GM23338 (cell line): Measurements from ENCODE around the gene CNIH3. TPM values are rescaled to one million over a fixed set of nuclear protein-coding genes. Genes with fewer than 3 reads are reported as not detected.

ENCODE experiments used
- ATAC-seq: fragments of 200-7000 bp; cut with Tn5 transposase; 3 replicates; pipeline ENCODE4 v1.9.1; 2020
- DNase-seq: peaks from one replicate; pipeline ENCODE4 v3.0.0-alpha.2; 2015; ENCODE audit warnings: low spot score
- H2AFZ ChIP-seq: fragments of 200-600 bp; sonication (generic); 2 replicates; pipeline ENCODE4 v1.8.0; 2016; ENCODE audit warnings: antibody characterized with exemption, mild to moderate bottlenecking, moderate library complexity
- H3F3A ChIP-seq: fragments of 200-600 bp; sonication (generic); replicated peaks from 2 replicates; pipeline ENCODE4 v1.8.0; 2017; ENCODE audit warnings: antibody characterized with exemption, mixed run types, low read depth
- H3K27ac ChIP-seq: fragments of 200-600 bp; sonication (generic); 2 replicates; pipeline ENCODE4 v1.6.1; 2016; ENCODE audit warnings: low read depth
- H3K27me3 ChIP-seq: fragments of 200-600 bp; sonication (generic); 2 replicates; pipeline ENCODE4 v1.8.0; 2016; ENCODE audit warnings: mild to moderate bottlenecking, mixed run types, moderate library complexity; ENCODE audit not compliant: insufficient read depth
- H3K36me3 ChIP-seq: fragments of 200-600 bp; sonication (generic); 2 replicates; pipeline ENCODE4 v1.8.0; 2016; ENCODE audit warnings: mild to moderate bottlenecking; ENCODE audit not compliant: insufficient read depth
- H3K4me1 ChIP-seq: fragments of 200-600 bp; sonication (generic); 2 replicates; pipeline ENCODE4 v1.8.0; 2016; ENCODE audit warnings: mild to moderate bottlenecking, moderate library complexity; ENCODE audit not compliant: insufficient read depth
- H3K4me2 ChIP-seq: fragments of 200-600 bp; sonication (generic); 2 replicates; pipeline ENCODE4 v1.7.1; 2017; ENCODE audit warnings: mixed run types
- H3K4me3 ChIP-seq: fragments of 200-600 bp; sonication (generic); 2 replicates; pipeline ENCODE4 v1.6.1; 2016; ENCODE audit warnings: mixed run types
- H3K79me2 ChIP-seq: fragments of 200-600 bp; sonication (generic); replicated peaks from 2 replicates; pipeline ENCODE4 v1.8.0; 2017; ENCODE audit warnings: mild to moderate bottlenecking; ENCODE audit not compliant: insufficient read depth
- H3K9me2 ChIP-seq: fragments of 200-600 bp; sonication (generic); 2 replicates; pipeline ENCODE4 v1.8.0; 2017; ENCODE audit not compliant: insufficient read depth
- H4K20me1 ChIP-seq: fragments of 200-600 bp; sonication (generic); replicated peaks from 2 replicates; pipeline ENCODE4 v1.8.0; 2017; ENCODE audit warnings: mild to moderate bottlenecking; ENCODE audit not compliant: insufficient read depth
- H3K27ac Mint-ChIP-seq: 2 replicates; pipeline ENCODE4 v1.8.0; 2020; ENCODE audit warnings: inconsistent platforms, mild to moderate bottlenecking, moderate library complexity, mixed read lengths
- H3K27me3 Mint-ChIP-seq: 3 replicates; pipeline ENCODE4 v1.8.0; 2022; ENCODE audit warnings: low read depth, mild to moderate bottlenecking, moderate library complexity, mixed read lengths, inconsistent platforms; ENCODE audit not compliant: insufficient read depth, poor library complexity
- H3K36me3 Mint-ChIP-seq: 3 replicates; pipeline ENCODE4 v1.8.0; 2021; ENCODE audit warnings: low read depth, mild to moderate bottlenecking, inconsistent platforms, moderate library complexity, mixed read lengths
- H3K4me1 Mint-ChIP-seq: 3 replicates; pipeline ENCODE4 v1.8.0; 2020; ENCODE audit warnings: mild to moderate bottlenecking, inconsistent platforms, mixed read lengths
- H3K4me3 Mint-ChIP-seq: 3 replicates; pipeline ENCODE4 v1.8.0; 2021; ENCODE audit warnings: moderate library complexity, mild to moderate bottlenecking, inconsistent platforms, mixed read lengths
- H3K9me3 Mint-ChIP-seq: 3 replicates; pipeline ENCODE4 v1.8.0; 2020; ENCODE audit warnings: moderate library complexity, mild to moderate bottlenecking, inconsistent platforms, mixed read lengths
- CREB1 ChIP-seq: fragments of 250-450 bp; sonication (Bioruptor Pico); IDR thresholded peaks from 2 replicates; pipeline ENCODE4 v1.5.0; 2020; ENCODE audit warnings: low read depth, mild to moderate bottlenecking, moderate library complexity
- CTCF ChIP-seq, 2 experiments: fragments of 200-600 bp in 1 of 2; sonication (generic) in 1 of 2; conservative IDR thresholded peaks; 2 replicates each; pipeline versions ENCODE4 v1.5.1 to v1.6.1; 2016 to 2017; ENCODE audit warnings: antibody characterized with exemption in 2 of 2, low read depth in 2 of 2, mild to moderate bottlenecking in 2 of 2, moderate library complexity in 1 of 2
- ETS1 ChIP-seq: IDR thresholded peaks from 2 replicates; pipeline ENCODE4 v1.6.1; 2016; ENCODE audit warnings: antibody characterized with exemption
- EZH2 ChIP-seq: fragments of 200-600 bp; sonication (generic); IDR thresholded peaks from one replicate; pipeline ENCODE4 v1.8.0; 2017; ENCODE audit warnings: antibody characterized with exemption, mild to moderate bottlenecking, low read depth; ENCODE audit not compliant: unreplicated experiment
- EZH2phosphoT487 ChIP-seq: fragments of 200-600 bp; sonication (generic); IDR thresholded peaks from one replicate; pipeline ENCODE4 v1.8.1; 2018; ENCODE audit warnings: antibody characterized with exemption; ENCODE audit not compliant: unreplicated experiment
- JUNB ChIP-seq: IDR thresholded peaks from one replicate; pipeline ENCODE4 v1.6.1; 2016; ENCODE audit warnings: antibody characterized with exemption; ENCODE audit not compliant: unreplicated experiment
- NANOG ChIP-seq: IDR thresholded peaks from 2 replicates; pipeline ENCODE4 v1.6.1; 2016; ENCODE audit warnings: antibody characterized with exemption, borderline replicate concordance
- POLR2AphosphoS5 ChIP-seq: IDR thresholded peaks from 2 replicates; pipeline ENCODE4 v1.6.1; 2016; ENCODE audit warnings: antibody characterized with exemption, low read depth
- REST ChIP-seq: IDR thresholded peaks from one replicate; pipeline ENCODE4 v1.6.1; 2018; ENCODE audit warnings: antibody characterized with exemption; ENCODE audit not compliant: unreplicated experiment
- STAT1 ChIP-seq: IDR thresholded peaks from one replicate; pipeline ENCODE4 v1.6.1; 2016; ENCODE audit warnings: antibody characterized with exemption; ENCODE audit not compliant: unreplicated experiment
- ZNF114 ChIP-seq: fragments of 250-450 bp; sonication (Bioruptor Pico); IDR thresholded peaks from 2 replicates; pipeline ENCODE4 v1.5.0; 2020; ENCODE audit warnings: mild to moderate bottlenecking, moderate library complexity
- ZNF331 ChIP-seq: fragments of 250-450 bp; sonication (Bioruptor Pico); IDR thresholded peaks from 2 replicates; pipeline ENCODE4 v1.5.0; 2020; ENCODE audit warnings: low read depth, mild to moderate bottlenecking, moderate library complexity
- polyA plus RNA-seq: library from polyadenylated mRNA; unstranded; fragments of >200 nt; fragmentation: Nextera tagmentation; extraction: Ambion mirVana; gene quantifications from 2 replicates; pipeline ENCODE4 v1.2.1, GENCODE V29; 2016
- total RNA-seq: library from RNA; depleted of rRNA; stranded (reverse); fragments of >200 nt; shearing (Covaris generic); gene quantifications from 2 replicates; pipeline ENCODE4 v1.2.3, GENCODE V29; 2014
- TF ChIP-seq, protein P1 (sequence below): fragments of 250-450 bp; sonication (Bioruptor Pico); IDR thresholded peaks from 2 replicates; pipeline ENCODE4 v1.5.0; 2020; ENCODE audit warnings: mild to moderate bottlenecking, moderate library complexity

CNIH3 gene
- total and polyA plus RNA-seq, 2 experiments from 2014 or later, result 3.6 to 5.1 TPM

DNA sequence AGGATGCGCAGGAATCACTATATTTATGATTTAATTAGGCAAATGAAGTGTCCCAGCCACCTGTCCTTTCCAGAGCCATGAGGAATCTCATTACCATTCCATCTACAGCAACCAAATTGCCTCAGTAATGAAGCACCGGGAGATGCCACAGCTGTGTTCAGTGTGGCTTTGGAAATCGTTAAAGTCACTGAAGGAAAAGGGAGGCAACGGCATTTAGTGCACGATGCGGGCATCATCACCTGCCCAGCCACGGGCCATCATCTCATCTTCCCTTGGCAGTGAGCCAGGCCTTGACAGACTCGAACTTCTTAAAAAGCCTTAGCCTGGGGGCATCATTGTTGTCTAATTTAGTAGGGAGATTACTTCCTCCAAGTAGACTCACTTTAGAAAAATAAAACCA lies 67.8 kb downstream of the CNIH3 start (continued):
- TF ChIP-seq JUNB, result no peak

DNA sequence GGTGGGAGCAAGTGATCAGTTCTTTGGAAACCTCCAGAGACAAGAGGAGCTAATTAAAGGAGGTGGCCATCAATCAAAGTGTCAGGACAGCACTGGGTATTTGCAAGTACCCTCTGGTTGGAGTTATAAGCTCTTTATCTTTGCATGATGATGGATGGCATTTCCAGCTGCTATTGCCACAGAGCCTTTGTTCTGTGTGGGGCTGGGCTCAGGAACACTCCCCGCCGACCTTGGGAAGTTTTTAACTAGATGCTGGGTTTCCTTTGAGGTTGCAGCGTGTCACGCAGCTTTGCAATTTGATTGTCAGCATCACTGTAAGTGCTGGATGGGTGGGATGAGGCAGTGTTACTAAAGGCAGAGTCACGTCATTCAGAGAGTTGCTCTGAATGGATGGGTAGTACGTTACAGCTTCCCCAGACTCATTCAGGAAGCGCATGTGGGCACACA lies 68.9 kb downstream of the CNIH3 start:
- H3K4me1 ChIP-seq, result no peaks in the 10 kb centered on the region
- no peaks in the 10 kb centered on the region for H3K36me3 ChIP-seq
- Mint-ChIP-seq H3K27ac (no peak overlapping the region), H3K9me3 (no peaks in the 10 kb centered on the region), H3K27me3 (no peaks in the 10 kb centered on the region), H3K4me1 (peaks cover 4% of the 10 kb centered on the region; the same call in 2 of the 3 replicates), H3K36me3 (peaks cover 3% of the 10 kb centered on the region; the same call in 1 of the 3 replicates), H3K4me3 (no peak overlapping the region)
- no peak for ATAC-seq
- no peak overlapping the region for H3K4me2 ChIP-seq
- TF ChIP-seq ETS1 (no peak), ZNF331 (no peak), EZH2 (no peak), NANOG (no peak), REST (no peak), CREB1 (CRISPR knock-in tag) (no peak), STAT1 (no peak), ZNF114 (no peak), JUNB (no peak), EZH2phosphoT487 (no peak), POLR2AphosphoS5 (no peak), CTCF (conservative IDR thresholded peaks at IDR 0.05; ENCODE audit: low read depth in 2 of 2) (no peak)
- TF ChIP-seq, protein P1, sequence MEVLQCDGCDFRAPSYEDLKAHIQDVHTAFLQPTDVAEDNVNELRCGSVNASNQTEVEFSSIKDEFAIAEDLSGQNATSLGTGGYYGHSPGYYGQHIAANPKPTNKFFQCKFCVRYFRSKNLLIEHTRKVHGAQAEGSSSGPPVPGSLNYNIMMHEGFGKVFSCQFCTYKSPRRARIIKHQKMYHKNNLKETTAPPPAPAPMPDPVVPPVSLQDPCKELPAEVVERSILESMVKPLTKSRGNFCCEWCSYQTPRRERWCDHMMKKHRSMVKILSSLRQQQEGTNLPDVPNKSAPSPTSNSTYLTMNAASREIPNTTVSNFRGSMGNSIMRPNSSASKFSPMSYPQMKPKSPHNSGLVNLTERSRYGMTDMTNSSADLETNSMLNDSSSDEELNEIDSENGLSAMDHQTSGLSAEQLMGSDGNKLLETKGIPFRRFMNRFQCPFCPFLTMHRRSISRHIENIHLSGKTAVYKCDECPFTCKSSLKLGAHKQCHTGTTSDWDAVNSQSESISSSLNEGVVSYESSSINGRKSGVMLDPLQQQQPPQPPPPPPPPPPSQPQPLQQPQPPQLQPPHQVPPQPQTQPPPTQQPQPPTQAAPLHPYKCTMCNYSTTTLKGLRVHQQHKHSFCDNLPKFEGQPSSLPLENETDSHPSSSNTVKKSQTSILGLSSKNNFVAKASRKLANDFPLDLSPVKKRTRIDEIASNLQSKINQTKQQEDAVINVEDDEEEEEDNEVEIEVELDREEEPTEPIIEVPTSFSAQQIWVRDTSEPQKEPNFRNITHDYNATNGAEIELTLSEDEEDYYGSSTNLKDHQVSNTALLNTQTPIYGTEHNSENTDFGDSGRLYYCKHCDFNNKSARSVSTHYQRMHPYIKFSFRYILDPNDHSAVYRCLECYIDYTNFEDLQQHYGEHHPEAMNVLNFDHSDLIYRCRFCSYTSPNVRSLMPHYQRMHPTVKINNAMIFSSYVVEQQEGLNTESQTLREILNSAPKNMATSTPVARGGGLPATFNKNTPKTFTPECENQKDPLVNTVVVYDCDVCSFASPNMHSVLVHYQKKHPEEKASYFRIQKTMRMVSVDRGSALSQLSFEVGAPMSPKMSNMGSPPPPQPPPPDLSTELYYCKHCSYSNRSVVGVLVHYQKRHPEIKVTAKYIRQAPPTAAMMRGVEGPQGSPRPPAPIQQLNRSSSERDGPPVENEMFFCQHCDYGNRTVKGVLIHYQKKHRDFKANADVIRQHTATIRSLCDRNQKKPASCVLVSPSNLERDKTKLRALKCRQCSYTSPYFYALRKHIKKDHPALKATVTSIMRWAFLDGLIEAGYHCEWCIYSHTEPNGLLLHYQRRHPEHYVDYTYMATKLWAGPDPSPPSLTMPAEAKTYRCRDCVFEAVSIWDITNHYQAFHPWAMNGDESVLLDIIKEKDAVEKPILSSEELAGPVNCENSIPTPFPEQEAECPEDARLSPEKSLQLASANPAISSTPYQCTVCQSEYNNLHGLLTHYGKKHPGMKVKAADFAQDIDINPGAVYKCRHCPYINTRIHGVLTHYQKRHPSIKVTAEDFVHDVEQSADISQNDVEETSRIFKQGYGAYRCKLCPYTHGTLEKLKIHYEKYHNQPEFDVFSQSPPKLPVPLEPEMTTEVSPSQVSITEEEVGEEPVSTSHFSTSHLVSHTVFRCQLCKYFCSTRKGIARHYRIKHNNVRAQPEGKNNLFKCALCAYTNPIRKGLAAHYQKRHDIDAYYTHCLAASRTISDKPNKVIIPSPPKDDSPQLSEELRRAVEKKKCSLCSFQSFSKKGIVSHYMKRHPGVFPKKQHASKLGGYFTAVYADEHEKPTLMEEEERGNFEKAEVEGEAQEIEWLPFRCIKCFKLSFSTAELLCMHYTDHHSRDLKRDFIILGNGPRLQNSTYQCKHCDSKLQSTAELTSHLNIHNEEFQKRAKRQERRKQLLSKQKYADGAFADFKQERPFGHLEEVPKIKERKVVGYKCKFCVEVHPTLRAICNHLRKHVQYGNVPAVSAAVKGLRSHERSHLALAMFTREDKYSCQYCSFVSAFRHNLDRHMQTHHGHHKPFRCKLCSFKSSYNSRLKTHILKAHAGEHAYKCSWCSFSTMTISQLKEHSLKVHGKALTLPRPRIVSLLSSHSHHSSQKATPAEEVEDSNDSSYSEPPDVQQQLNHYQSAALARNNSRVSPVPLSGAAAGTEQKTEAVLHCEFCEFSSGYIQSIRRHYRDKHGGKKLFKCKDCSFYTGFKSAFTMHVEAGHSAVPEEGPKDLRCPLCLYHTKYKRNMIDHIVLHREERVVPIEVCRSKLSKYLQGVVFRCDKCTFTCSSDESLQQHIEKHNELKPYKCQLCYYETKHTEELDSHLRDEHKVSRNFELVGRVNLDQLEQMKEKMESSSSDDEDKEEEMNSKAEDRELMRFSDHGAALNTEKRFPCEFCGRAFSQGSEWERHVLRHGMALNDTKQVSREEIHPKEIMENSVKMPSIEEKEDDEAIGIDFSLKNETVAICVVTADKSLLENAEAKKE (CRISPR knock-in tag), result no peak
- H3K27ac ChIP-seq, result no peak overlapping the region
- DNase-seq, result no peak
- no peaks in the 10 kb centered on the region for H3K9me2 ChIP-seq
- H3K4me3 ChIP-seq, result no peak overlapping the region
- no peak overlapping the region for H2AFZ ChIP-seq
- H3K27me3 ChIP-seq, result no peaks in the 10 kb centered on the region
- no peaks in the 10 kb centered on the region for H3K79me2 ChIP-seq
- no peaks in the 10 kb centered on the region for H4K20me1 ChIP-seq
- no peaks in the 10 kb centered on the region for H3F3A ChIP-seq
